ENCODE data around the gene IFT74.

GRCh38 chr9:27089706-27090105 lies 133.5 kb downstream of the IFT74 start:
- TF ChIP-seq POLR2AphosphoS5 (IDR thresholded peaks at IDR 0.05; ENCODE audit: insufficient read depth in 1 of 2, low read depth in 1 of 2): no peak
- TF ChIP-seq, protein P1, sequence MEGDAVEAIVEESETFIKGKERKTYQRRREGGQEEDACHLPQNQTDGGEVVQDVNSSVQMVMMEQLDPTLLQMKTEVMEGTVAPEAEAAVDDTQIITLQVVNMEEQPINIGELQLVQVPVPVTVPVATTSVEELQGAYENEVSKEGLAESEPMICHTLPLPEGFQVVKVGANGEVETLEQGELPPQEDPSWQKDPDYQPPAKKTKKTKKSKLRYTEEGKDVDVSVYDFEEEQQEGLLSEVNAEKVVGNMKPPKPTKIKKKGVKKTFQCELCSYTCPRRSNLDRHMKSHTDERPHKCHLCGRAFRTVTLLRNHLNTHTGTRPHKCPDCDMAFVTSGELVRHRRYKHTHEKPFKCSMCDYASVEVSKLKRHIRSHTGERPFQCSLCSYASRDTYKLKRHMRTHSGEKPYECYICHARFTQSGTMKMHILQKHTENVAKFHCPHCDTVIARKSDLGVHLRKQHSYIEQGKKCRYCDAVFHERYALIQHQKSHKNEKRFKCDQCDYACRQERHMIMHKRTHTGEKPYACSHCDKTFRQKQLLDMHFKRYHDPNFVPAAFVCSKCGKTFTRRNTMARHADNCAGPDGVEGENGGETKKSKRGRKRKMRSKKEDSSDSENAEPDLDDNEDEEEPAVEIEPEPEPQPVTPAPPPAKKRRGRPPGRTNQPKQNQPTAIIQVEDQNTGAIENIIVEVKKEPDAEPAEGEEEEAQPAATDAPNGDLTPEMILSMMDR (IDR thresholded peaks at IDR 0.05): no peak

All from vagina (tissue), 2 donors.